Calu3 (cell line): ENCODE data around the gene LIAS. TPM values are rescaled to one million over a fixed set of nuclear protein-coding genes. Genes with fewer than 3 reads are reported as not detected.
"Not testable (repeated sequence)": the region's sequence is repeated elsewhere in the genome, so short reads cannot be mapped to it uniquely, and the experiment has no call there.

Experiments used
- BruUV-seq: library from RNA; stranded (reverse); fragments of 400-500 nt; replicated peaks from 2 replicates; lab custom pipeline; 2021; lab: Mats Ljungman, UMichigan
- CTCF ChIA-PET: fragments of 300-600 bp; sonication (Branson Sonifier 250); formaldehyde crosslinking; loops from one replicate; lab custom pipeline; 2022; ENCODE audit warnings: antibody characterized with exemption; lab: Charles Lee
- DNase-seq: peaks from one replicate; pipeline ENCODE4 v3.0.0; 2022
- H3K27ac Mint-ChIP-seq: one replicate; pipeline ENCODE4 v1.8.0; 2022; ENCODE audit warnings: mixed read lengths; ENCODE audit not compliant: unreplicated experiment
- H3K27me3 Mint-ChIP-seq: one replicate; pipeline ENCODE4 v1.8.0; 2022; ENCODE audit warnings: mixed read lengths; ENCODE audit not compliant: unreplicated experiment
- H3K36me3 Mint-ChIP-seq: one replicate; pipeline ENCODE4 v1.8.0; 2022; ENCODE audit warnings: mild to moderate bottlenecking, moderate library complexity, mixed read lengths; ENCODE audit not compliant: insufficient read depth, unreplicated experiment
- H3K4me1 Mint-ChIP-seq: one replicate; pipeline ENCODE4 v1.8.0; 2022; ENCODE audit warnings: mild to moderate bottlenecking, low read depth, mixed read lengths; ENCODE audit not compliant: unreplicated experiment
- H3K4me3 Mint-ChIP-seq: one replicate; pipeline ENCODE4 v1.8.0; 2022; ENCODE audit warnings: mild to moderate bottlenecking, low read depth, moderate library complexity, mixed read lengths; ENCODE audit not compliant: unreplicated experiment
- H3K9me3 Mint-ChIP-seq: one replicate; pipeline ENCODE4 v1.8.0; 2022; ENCODE audit warnings: low read depth, mixed read lengths; ENCODE audit not compliant: unreplicated experiment
- CTCF ChIP-seq: fragments of 200-600 bp; IDR thresholded peaks from one replicate; pipeline ENCODE4 v1.8.0; 2022; ENCODE audit warnings: antibody characterized with exemption; ENCODE audit not compliant: unreplicated experiment
- intact Hi-C: fragments of 100-400 bp; cut with micrococcal nuclease; formaldehyde crosslinking; loops from one replicate; pipeline ENCODE4 v1.10.0; 2022; ENCODE audit not compliant: unreplicated experiment
- total RNA-seq: library from RNA; stranded (reverse); gene quantifications from 2 replicates; pipeline ENCODE4 v1.2.3, GENCODE V29; 2022

Gene LIAS
- total RNA-seq, 1 experiment from 2014 or later, result 10.0 TPM

GRCh38 chr4:39455486-39455885, 3.4 kb upstream of the LIAS start:
- H3K27me3 Mint-ChIP-seq, result no peaks in the 10 kb centered on the region
- no peaks in the 10 kb centered on the region for H3K9me3 Mint-ChIP-seq
- intact Hi-C loops, result loop anchor here (10.0 kb wide), 1 partner anchor 101 kb away; no protein-coding TSS in a partner anchor
- no peak overlapping the region for H3K4me3 Mint-ChIP-seq
- no peak for DNase-seq
- H3K36me3 Mint-ChIP-seq, result peaks cover 89% of the 10 kb centered on the region
- no peak for TF ChIP-seq CTCF
- BruUV-seq, result no TSS peak
- H3K4me1 Mint-ChIP-seq, result peaks cover 9% of the 10 kb centered on the region
- H3K27ac Mint-ChIP-seq, result no peak overlapping the region
- CTCF ChIA-PET, result no interaction called here

GRCh38 chr4:39456946-39457763, 1.7 kb upstream of the LIAS start:
- peaks cover 74% of the 10 kb centered on the region for H3K36me3 Mint-ChIP-seq
- BruUV-seq, result no TSS peak
- H3K4me3 Mint-ChIP-seq, result peak overlapping the region; percentile 90
- no peak for DNase-seq
- H3K27ac Mint-ChIP-seq, result peak overlapping the region; percentile 98
- H3K9me3 Mint-ChIP-seq, result no peaks in the 10 kb centered on the region
- no peaks in the 10 kb centered on the region for H3K27me3 Mint-ChIP-seq
- peaks cover 9% of the 10 kb centered on the region for H3K4me1 Mint-ChIP-seq
- CTCF ChIA-PET, result no interaction called here
- TF ChIP-seq CTCF, result no peak
- intact Hi-C loops, result loop anchor here (10.0 kb wide), 1 partner anchor 102 kb away; no protein-coding TSS in a partner anchor

GRCh38 chr4:39458161-39458504, 723 bp upstream of the LIAS start:
- H3K27ac Mint-ChIP-seq, result peak overlapping the region; percentile 98
- DNase-seq, H3K27me3 Mint-ChIP-seq, BruUV-seq, H3K9me3 Mint-ChIP-seq, H3K4me1 Mint-ChIP-seq: not testable (repeated sequence)
- peak overlapping the region; percentile 90 for H3K4me3 Mint-ChIP-seq
- H3K36me3 Mint-ChIP-seq, result peaks cover 64% of the 10 kb centered on the region
- CTCF ChIA-PET, result interaction anchor here (1.2 kb wide), 1 partner anchor 11 kb away, joined by 3 read pairs; no protein-coding TSS in a partner anchor
- intact Hi-C loops, result loop anchor here (10.0 kb wide), 1 partner anchor 103 kb away; no protein-coding TSS in a partner anchor

- no peak for TF ChIP-seq CTCF
- intact Hi-C loops, result no loop called here
- Mint-ChIP-seq H3K4me3 (no peak overlapping the region), H3K9me3 (no peaks in the 10 kb centered on the region), H3K4me1 (peaks cover 8% of the 10 kb centered on the region), H3K27ac (no peak overlapping the region), H3K27me3 (no peaks in the 10 kb centered on the region), H3K36me3 (peaks cover 15% of the 10 kb centered on the region)
- no TSS peak for BruUV-seq
- no peak for DNase-seq
- CTCF ChIA-PET, result no interaction called here
Observed at GRCh38 chr4:39464886-39465501, 6.1 kb downstream of the LIAS start.
